Loucy (cell line): ENCODE measurements around the gene MLXIPL.

Experiments
- CTCF ChIP-seq: fragments of 200-600 bp; sonication (generic); conservative IDR thresholded peaks from 2 replicates; pipeline ENCODE4 v1.5.1; 2014; ENCODE audit warnings: mild to moderate bottlenecking, antibody characterized with exemption, low read length
- EZH2phosphoT487 ChIP-seq: fragments of 200-600 bp; IDR thresholded peaks from 2 replicates; pipeline ENCODE4 v1.6.1; 2018; ENCODE audit warnings: antibody characterized with exemption, mild to moderate bottlenecking, moderate library complexity, borderline replicate concordance

GRCh38 chr7:73663033-73663432, 38.7 kb upstream of the MLXIPL start:
- TF ChIP-seq CTCF (no peak), EZH2phosphoT487 (no peak)
